ENCODE measurements around the gene CBY2.
"Not testable (repeated sequence)": the region's sequence is repeated elsewhere in the genome, so short reads cannot be mapped to it uniquely, and the experiment has no call there.

The CBY2 gene

GRCh38 chr13:45748941-45749759 is 47.0 kb downstream of the CBY2 start:
- no peak for DNase-seq

GRCh38 chr13:45750566-45750965 is 48.4 kb downstream of the CBY2 start:
- DNase-seq, result no peak

- DNase-seq, result no peak
These were observed 49.8 kb downstream of the CBY2 start for GRCh38 chr13:45751885-45752284.

DNA sequence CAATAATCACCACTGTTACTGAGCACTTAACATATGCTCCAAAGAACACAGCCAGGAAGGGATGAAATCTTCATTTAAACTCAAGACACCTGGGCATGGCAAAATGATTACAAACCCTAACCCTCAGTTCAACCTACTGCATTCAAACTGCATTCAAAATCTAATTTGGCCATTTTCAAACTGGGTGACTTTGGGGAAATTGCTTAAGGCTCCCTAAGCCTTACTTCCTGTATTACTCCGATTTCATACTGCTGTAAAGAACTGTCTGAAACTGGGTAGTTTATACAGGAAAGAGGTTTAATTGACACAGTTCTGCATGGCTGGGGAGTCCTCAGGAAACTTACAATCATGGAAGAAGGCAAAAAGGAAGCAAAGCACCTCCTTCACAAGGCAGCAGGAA is 50.4 kb downstream of the CBY2 start:
- no peak for DNase-seq

DNA sequence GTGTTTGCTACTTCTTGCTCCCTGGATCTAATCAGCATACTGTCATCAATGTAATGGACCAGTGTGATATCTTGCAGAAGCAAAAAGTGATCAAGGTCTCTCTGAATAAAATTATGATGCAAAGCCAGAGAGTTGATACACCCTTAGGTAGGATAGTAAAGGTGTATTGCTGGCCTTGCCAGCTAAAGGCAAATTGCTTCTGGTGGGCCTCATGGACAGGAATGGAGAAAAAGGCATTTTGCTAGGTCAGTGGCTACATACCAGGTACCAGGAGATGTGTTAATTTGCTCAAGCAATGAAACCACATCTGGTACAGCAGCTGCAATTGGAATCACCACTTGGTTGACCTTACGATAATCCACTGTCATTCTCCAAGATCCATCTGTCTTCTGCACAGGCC is 54.4 kb downstream of the CBY2 start:
- DNase-seq, result not testable (repeated sequence)

DNA sequence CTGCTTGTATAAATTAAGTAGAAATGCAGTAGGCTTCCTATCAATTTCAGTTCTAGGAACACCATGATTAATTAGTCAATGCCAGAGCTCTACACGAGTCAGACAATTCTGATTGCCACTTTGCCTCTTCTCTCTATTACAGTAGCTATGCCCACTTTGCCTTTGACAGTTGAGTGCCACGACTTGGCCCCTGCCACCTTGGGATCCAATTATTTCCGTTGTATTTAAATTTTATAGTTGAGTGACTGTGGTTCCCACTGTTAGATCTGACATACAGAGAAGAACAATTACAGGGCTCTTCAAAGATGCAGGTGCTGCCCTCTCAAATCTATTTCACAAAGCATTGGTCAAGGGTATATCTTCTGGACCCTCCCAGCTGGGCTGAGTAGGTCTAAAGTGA is 55.5 kb downstream of the CBY2 start:
- DNase-seq, result not testable (repeated sequence)

- no peak for DNase-seq
These were observed 61.3 kb downstream of the CBY2 start for GRCh38 chr13:45763419-45763818.
